ENCODE data around the gene RESF1. TPM values are rescaled to one million over a fixed set of nuclear protein-coding genes. Genes with fewer than 3 reads are reported as not detected.

RESF1 gene
- total RNA-seq, 4 donors from 2014 or later: 16.0 to 31.7 (median 17.7) TPM

- no peak for TF ChIP-seq POLR2A (IDR thresholded peaks at IDR 0.05)
- TF ChIP-seq, protein P1, sequence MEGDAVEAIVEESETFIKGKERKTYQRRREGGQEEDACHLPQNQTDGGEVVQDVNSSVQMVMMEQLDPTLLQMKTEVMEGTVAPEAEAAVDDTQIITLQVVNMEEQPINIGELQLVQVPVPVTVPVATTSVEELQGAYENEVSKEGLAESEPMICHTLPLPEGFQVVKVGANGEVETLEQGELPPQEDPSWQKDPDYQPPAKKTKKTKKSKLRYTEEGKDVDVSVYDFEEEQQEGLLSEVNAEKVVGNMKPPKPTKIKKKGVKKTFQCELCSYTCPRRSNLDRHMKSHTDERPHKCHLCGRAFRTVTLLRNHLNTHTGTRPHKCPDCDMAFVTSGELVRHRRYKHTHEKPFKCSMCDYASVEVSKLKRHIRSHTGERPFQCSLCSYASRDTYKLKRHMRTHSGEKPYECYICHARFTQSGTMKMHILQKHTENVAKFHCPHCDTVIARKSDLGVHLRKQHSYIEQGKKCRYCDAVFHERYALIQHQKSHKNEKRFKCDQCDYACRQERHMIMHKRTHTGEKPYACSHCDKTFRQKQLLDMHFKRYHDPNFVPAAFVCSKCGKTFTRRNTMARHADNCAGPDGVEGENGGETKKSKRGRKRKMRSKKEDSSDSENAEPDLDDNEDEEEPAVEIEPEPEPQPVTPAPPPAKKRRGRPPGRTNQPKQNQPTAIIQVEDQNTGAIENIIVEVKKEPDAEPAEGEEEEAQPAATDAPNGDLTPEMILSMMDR (IDR thresholded peaks at IDR 0.05 in 4 of 5, conservative IDR thresholded peaks at IDR 0.05 in 1 of 5): no peak
- Histone ChIP-seq H3K9me3 (no peaks in the 10 kb centered on the region), H3K4me3 (peak overlapping the region; percentile 62 to 76 (median 68)), H3K36me3 (no peaks in the 10 kb centered on the region), H3K27ac (peak overlapping the region; percentile 81 to 91 (median 84)), H3K27me3 (no peaks in the 10 kb centered on the region), H3K4me1 (peaks cover 21 to 34% of the 10 kb centered on the region in 2 donors)
- in situ Hi-C loops (cut with MboI; ENCODE audit: low sequenced_read_pairs in 4 of 4): loop anchor here in 2 of 4 donors (25.0 kb wide), 1 partner anchor 296 kb away; the partner anchor contains the start of gene ETFBKMT (in 2 of the 2)
- intact Hi-C loops (cut with DNase I; ENCODE audit: low total_unique reads): loop anchor here (1.0 to 10.0 kb wide), 2 partner anchors 299 to 634 kb away; partner anchors contain the start of genes ETFBKMT and SINHCAF
- no peak for ATAC-seq
- no peak for DNase-seq
Observed at GRCh38 chr12:31958569-31959160, 550 bp upstream of the RESF1 start.

DNA sequence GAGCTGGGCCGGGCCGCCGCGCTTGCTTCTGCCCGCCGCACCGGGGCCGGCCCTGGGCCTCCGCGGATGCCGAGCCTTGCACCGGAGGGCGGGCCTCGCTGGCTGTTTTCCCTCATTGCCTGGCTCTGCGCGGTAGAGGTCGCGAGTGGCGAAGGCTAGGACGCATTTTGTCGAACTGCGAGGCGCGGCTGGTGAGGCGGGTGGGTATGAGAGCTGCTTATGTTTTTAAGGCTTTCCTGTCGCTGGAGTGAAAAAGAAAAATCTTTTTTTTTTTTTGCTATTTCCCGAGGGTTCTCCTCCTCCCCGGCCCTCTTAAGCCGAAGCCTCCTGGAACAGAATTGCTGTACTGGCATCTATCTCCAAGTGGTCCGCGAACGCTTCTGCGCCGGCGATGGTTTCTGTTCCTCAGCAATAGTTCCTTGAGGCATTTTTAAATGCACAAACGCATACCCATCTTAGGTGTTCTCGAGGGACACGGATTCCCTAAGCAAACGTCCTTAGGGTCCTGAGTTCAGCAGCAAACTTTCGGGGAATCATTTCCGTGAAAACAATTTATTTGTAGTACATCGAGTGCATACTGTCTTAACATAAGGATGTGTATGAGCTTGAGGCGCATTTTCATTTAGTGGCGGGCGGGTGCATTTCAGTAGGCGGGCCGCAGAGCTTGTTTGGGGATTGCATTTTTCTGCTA lies 631 bp downstream of the RESF1 start:
- H3K36me3 ChIP-seq: no peaks in the 10 kb centered on the region
- H3K9me3 ChIP-seq: no peaks in the 10 kb centered on the region
- DNase-seq (peak; percentile 21 to 49), ATAC-seq (peak; percentile 71 to 87)
- H3K27me3 ChIP-seq: no peaks in the 10 kb centered on the region
- peaks cover 21 to 34% of the 10 kb centered on the region in 2 donors for H3K4me1 ChIP-seq
- intact Hi-C loops (cut with DNase I; ENCODE audit: low total_unique reads) (loop anchor here (1.0 to 10.0 kb wide), 3 partner anchors 233 to 635 kb away; partner anchors contain the start of genes AMN1, ETFBKMT and SINHCAF), in situ Hi-C loops (cut with MboI; ENCODE audit: low sequenced_read_pairs in 4 of 4) (loop anchor here in 3 of 4 donors (10.0 to 25.0 kb wide), 2 partner anchors 235 to 298 kb away; partner anchors contain the start of genes ETFBKMT (in 2 of the 3) and AMN1 (in 1 of the 3))
- TF ChIP-seq POLR2A (IDR thresholded peaks at IDR 0.05): no peak
- TF ChIP-seq, protein P1 (IDR thresholded peaks at IDR 0.05 in 4 of 5, conservative IDR thresholded peaks at IDR 0.05 in 1 of 5): no peak
- peak overlapping the region; percentile 81 to 91 (median 84) for H3K27ac ChIP-seq
- H3K4me3 ChIP-seq: peak overlapping the region; percentile 62 to 76 (median 68)

DNA sequence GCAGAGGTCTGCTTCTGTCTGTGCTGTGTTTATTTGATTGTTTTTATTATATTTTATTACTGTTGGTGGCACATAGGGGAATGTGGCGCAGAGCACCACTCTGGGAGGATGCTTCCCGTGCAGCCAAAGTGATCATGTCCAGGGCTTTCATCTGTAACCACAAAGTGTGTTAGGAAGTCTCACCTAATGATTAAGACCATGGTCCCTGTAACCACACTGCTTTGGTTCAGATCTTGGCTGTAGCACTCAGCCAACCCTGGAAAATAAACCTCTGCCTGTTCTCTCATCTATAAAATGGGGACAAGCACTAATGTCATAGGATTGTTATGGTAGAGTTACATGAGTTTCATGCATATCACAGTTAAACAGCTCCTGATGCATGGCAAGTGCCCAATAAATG lies 1.9 kb downstream of the RESF1 start:
- TF ChIP-seq POLR2A (IDR thresholded peaks at IDR 0.05): no peak
- TF ChIP-seq, protein P1 (IDR thresholded peaks at IDR 0.05 in 4 of 5, conservative IDR thresholded peaks at IDR 0.05 in 1 of 5): no peak
- DNase-seq (no peak), ATAC-seq (no peak)
- Histone ChIP-seq H3K27me3 (no peaks in the 10 kb centered on the region), H3K4me3 (peak overlapping the region; percentile 62 to 76 (median 68)), H3K4me1 (peaks cover 25 to 43% of the 10 kb centered on the region in 2 donors), H3K36me3 (no peaks in the 10 kb centered on the region), H3K9me3 (no peaks in the 10 kb centered on the region), H3K27ac (peak overlapping the region in 2 of 4 donors; percentile 46 to 82)
- in situ Hi-C loops (cut with MboI; ENCODE audit: low sequenced_read_pairs in 4 of 4): loop anchor here in 3 of 4 donors (10.0 to 25.0 kb wide), 2 partner anchors 236 to 299 kb away; partner anchors contain the start of genes ETFBKMT (in 2 of the 3) and AMN1 (in 1 of the 3)
- intact Hi-C loops (cut with DNase I; ENCODE audit: low total_unique reads): loop anchor here (5.0 kb wide), 1 partner anchor 234 kb away; the partner anchor contains the start of gene AMN1

DNA sequence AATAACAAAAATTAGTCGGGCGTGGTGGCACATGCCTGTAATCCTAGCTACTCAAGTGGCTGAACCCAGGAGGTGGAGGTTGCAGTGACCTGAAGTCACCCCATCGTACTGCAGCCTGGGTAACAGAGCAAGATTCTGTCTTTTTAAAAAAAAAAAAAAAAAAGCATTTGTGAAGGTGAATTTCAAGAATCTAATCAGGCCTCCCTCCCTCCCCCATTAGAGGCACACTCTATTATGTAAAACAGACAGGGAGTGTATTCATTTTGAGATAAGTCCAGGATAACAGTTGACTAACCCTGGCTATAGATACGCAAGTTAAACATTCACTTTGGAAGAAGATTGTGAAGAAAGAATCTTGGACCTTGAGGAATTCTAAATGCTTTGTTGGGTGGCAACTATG lies 2.9 kb downstream of the RESF1 start:
- Histone ChIP-seq H3K4me1 (peaks cover 33 to 47% of the 10 kb centered on the region in 2 donors), H3K27me3 (no peaks in the 10 kb centered on the region), H3K9me3 (no peaks in the 10 kb centered on the region), H3K36me3 (no peaks in the 10 kb centered on the region), H3K27ac (no peak overlapping the region), H3K4me3 (peak overlapping the region in 1 of 4 donors; percentile 62)
- TF ChIP-seq POLR2A (IDR thresholded peaks at IDR 0.05): no peak
- TF ChIP-seq, protein P1 (IDR thresholded peaks at IDR 0.05 in 4 of 5, conservative IDR thresholded peaks at IDR 0.05 in 1 of 5): no peak
- in situ Hi-C loops (cut with MboI; ENCODE audit: low sequenced_read_pairs in 4 of 4) (loop anchor here in 3 of 4 donors (10.0 to 25.0 kb wide), 2 partner anchors 237 to 300 kb away; partner anchors contain the start of genes ETFBKMT (in 2 of the 3) and AMN1 (in 1 of the 3)), intact Hi-C loops (cut with DNase I; ENCODE audit: low total_unique reads) (loop anchor here (5.0 kb wide), 1 partner anchor 235 kb away; the partner anchor contains the start of gene AMN1)
- no peak for ATAC-seq
- DNase-seq: no peak
